Measurements from ENCODE around the gene NRG3.

- TF ChIP-seq EZH2 (IDR thresholded peaks at IDR 0.05) (no peak), POLR2AphosphoS5 (IDR thresholded peaks at IDR 0.05; ENCODE audit: borderline replicate concordance, low read depth, low read length) (no peak), FOXP2 (optimal IDR thresholded peaks at IDR 0.05; ENCODE audit: control extremely low read depth, extremely low read length, insufficient read depth) (no peak)
Observed at GRCh38 chr10:82685087-82685486, 810.1 kb downstream of the NRG3 start.

All from SK-N-MC (cell line).